Liver (tissue), 3 donors: ENCODE results near the gene GRIFIN.

Source experiments
- FOXA2 ChIP-seq: IDR thresholded peaks from 2 replicates; pipeline ENCODE4 v1.6.1; 2016; ENCODE audit warnings: antibody characterized with exemption
- GABPA ChIP-seq, 2 donors: IDR thresholded peaks in 1 of 2; conservative IDR thresholded peaks in 1 of 2; 2 replicates each; pipeline ENCODE4 v1.6.1; 2016; ENCODE audit warnings: antibody characterized with exemption in 2 of 2, mild to moderate bottlenecking in 1 of 2, moderate library complexity in 1 of 2
- NR2F2 ChIP-seq: IDR thresholded peaks from 2 replicates; pipeline ENCODE4 v1.6.1; 2016; ENCODE audit warnings: antibody characterized with exemption
- RAD21 ChIP-seq, 2 donors: IDR thresholded peaks; 2 replicates each; pipeline ENCODE4 v1.6.1; 2016; ENCODE audit warnings: antibody characterized with exemption in 2 of 2, mild to moderate bottlenecking in 2 of 2
- SP1 ChIP-seq: IDR thresholded peaks from 2 replicates; pipeline ENCODE4 v1.6.1; 2018; ENCODE audit warnings: antibody characterized with exemption, mild to moderate bottlenecking
- TAF1 ChIP-seq: conservative IDR thresholded peaks from 2 replicates; pipeline ENCODE4 v1.6.1; 2016; ENCODE audit warnings: antibody characterized with exemption, mild to moderate bottlenecking
- YY1 ChIP-seq: IDR thresholded peaks from 2 replicates; pipeline ENCODE4 v1.6.1; 2016; ENCODE audit warnings: antibody characterized with exemption, mild to moderate bottlenecking
- TF ChIP-seq, protein P1 (sequence below): IDR thresholded peaks from 2 replicates; pipeline ENCODE4 v1.6.1; 2016; ENCODE audit warnings: antibody characterized with exemption
- TF ChIP-seq, protein P2 (sequence below): fragments of 150-350 bp; IDR thresholded peaks from 2 replicates; pipeline ENCODE4 v1.5.1; 2017; ENCODE audit warnings: improper control_type of control experiment, low read depth, low read length; ENCODE audit not compliant: missing input control
- TF ChIP-seq, protein P3 (sequence below): IDR thresholded peaks from 2 replicates; pipeline ENCODE4 v1.6.1; 2016; ENCODE audit warnings: antibody characterized with exemption, mild to moderate bottlenecking
- TF ChIP-seq, protein P4 (sequence below): IDR thresholded peaks from 2 replicates; pipeline ENCODE4 v1.6.1; 2016; ENCODE audit warnings: antibody characterized with exemption
- donor health status: healthy.
- donor health status: healthy.

DNA sequence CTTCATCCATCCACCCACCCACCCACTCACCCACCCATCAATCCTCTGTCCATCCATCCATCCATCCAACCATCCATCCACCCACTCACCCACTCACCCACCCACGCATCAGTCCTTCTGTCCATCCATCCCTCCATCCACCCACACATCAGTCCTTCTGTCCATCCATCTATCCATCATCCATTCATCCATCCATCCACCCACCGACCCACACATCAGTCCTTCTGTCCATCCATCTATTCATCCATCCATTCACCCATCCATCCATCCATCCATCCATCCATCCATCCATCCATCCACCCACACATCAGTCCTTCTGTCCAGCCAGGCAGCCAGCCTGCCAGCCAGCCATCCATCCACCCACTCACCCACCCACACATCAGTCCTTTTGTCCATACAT, 15.8 kb upstream of the GRIFIN start:
- TF ChIP-seq, protein P1, sequence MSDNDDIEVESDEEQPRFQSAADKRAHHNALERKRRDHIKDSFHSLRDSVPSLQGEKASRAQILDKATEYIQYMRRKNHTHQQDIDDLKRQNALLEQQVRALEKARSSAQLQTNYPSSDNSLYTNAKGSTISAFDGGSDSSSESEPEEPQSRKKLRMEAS: no peak
- TF ChIP-seq, protein P2, sequence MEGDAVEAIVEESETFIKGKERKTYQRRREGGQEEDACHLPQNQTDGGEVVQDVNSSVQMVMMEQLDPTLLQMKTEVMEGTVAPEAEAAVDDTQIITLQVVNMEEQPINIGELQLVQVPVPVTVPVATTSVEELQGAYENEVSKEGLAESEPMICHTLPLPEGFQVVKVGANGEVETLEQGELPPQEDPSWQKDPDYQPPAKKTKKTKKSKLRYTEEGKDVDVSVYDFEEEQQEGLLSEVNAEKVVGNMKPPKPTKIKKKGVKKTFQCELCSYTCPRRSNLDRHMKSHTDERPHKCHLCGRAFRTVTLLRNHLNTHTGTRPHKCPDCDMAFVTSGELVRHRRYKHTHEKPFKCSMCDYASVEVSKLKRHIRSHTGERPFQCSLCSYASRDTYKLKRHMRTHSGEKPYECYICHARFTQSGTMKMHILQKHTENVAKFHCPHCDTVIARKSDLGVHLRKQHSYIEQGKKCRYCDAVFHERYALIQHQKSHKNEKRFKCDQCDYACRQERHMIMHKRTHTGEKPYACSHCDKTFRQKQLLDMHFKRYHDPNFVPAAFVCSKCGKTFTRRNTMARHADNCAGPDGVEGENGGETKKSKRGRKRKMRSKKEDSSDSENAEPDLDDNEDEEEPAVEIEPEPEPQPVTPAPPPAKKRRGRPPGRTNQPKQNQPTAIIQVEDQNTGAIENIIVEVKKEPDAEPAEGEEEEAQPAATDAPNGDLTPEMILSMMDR: no peak
- TF ChIP-seq RAD21 (IDR thresholded peaks at IDR 0.05) (no peak), YY1 (no peak), SP1 (no peak), NR2F2 (no peak), TAF1 (no peak), GABPA (IDR thresholded peaks at IDR 0.05 in 1 of 2, conservative IDR thresholded peaks at IDR 0.05 in 1 of 2) (no peak), FOXA2 (no peak)
- TF ChIP-seq, protein P3, sequence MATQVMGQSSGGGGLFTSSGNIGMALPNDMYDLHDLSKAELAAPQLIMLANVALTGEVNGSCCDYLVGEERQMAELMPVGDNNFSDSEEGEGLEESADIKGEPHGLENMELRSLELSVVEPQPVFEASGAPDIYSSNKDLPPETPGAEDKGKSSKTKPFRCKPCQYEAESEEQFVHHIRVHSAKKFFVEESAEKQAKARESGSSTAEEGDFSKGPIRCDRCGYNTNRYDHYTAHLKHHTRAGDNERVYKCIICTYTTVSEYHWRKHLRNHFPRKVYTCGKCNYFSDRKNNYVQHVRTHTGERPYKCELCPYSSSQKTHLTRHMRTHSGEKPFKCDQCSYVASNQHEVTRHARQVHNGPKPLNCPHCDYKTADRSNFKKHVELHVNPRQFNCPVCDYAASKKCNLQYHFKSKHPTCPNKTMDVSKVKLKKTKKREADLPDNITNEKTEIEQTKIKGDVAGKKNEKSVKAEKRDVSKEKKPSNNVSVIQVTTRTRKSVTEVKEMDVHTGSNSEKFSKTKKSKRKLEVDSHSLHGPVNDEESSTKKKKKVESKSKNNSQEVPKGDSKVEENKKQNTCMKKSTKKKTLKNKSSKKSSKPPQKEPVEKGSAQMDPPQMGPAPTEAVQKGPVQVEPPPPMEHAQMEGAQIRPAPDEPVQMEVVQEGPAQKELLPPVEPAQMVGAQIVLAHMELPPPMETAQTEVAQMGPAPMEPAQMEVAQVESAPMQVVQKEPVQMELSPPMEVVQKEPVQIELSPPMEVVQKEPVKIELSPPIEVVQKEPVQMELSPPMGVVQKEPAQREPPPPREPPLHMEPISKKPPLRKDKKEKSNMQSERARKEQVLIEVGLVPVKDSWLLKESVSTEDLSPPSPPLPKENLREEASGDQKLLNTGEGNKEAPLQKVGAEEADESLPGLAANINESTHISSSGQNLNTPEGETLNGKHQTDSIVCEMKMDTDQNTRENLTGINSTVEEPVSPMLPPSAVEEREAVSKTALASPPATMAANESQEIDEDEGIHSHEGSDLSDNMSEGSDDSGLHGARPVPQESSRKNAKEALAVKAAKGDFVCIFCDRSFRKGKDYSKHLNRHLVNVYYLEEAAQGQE: no peak
- TF ChIP-seq, protein P4, sequence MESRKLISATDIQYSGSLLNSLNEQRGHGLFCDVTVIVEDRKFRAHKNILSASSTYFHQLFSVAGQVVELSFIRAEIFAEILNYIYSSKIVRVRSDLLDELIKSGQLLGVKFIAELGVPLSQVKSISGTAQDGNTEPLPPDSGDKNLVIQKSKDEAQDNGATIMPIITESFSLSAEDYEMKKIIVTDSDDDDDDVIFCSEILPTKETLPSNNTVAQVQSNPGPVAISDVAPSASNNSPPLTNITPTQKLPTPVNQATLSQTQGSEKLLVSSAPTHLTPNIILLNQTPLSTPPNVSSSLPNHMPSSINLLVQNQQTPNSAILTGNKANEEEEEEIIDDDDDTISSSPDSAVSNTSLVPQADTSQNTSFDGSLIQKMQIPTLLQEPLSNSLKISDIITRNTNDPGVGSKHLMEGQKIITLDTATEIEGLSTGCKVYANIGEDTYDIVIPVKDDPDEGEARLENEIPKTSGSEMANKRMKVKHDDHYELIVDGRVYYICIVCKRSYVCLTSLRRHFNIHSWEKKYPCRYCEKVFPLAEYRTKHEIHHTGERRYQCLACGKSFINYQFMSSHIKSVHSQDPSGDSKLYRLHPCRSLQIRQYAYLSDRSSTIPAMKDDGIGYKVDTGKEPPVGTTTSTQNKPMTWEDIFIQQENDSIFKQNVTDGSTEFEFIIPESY: no peak
